Stimulated activated CD4-positive, alpha-beta T cell treated with anti-CD3 and anti-CD28 coated beads, Interleukin-4, amount 100 ng/mL, for 4 hours (primary cell): ENCODE results near the gene RIMBP2.

Experiments used
- DNase-seq, 2 experiments: peaks; one replicate each; pipeline ENCODE4 v3.0.0-alpha.2; 2020

The RIMBP2 gene

DNA sequence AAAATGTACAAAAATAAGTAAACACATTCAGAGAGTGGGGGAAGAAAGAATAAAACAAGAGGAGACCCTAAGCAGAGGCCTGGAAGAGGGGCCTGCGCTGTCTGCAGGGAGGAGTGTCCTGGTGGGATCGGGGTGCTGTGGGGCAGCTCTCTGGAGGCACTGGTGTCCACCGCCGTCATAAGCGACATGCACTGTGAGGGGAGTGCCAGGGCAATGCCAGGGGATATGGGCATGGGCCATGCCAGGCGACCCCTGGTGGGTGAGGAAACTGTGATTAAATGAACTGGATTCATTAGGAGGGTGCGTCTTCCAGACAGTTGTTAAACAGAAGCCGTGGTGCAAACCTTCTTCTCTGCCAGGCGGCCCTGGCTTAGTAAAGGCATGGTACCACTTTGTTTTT lies 261.8 kb downstream of the RIMBP2 start:
- no peak for DNase-seq

DNA sequence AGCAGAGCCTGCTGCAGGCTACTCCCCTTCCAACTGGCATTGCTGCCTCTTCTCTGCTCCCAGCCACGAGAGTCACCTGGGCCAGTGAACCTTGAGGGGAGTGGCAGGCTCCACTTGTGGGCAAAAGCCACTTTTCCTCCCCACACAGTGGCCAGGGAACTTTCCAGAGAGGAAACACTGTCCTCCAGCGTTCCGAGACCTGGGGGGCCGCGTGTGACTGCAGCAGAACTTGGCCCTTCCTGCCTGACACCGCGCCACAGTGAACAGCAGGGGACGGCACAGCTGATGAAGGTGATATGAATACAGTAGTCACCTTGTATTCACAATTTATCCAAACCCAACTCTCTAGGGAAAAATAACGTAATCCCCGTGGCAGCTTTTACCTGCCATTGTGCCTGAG lies 263.6 kb downstream of the RIMBP2 start:
- no peak for DNase-seq

DNA sequence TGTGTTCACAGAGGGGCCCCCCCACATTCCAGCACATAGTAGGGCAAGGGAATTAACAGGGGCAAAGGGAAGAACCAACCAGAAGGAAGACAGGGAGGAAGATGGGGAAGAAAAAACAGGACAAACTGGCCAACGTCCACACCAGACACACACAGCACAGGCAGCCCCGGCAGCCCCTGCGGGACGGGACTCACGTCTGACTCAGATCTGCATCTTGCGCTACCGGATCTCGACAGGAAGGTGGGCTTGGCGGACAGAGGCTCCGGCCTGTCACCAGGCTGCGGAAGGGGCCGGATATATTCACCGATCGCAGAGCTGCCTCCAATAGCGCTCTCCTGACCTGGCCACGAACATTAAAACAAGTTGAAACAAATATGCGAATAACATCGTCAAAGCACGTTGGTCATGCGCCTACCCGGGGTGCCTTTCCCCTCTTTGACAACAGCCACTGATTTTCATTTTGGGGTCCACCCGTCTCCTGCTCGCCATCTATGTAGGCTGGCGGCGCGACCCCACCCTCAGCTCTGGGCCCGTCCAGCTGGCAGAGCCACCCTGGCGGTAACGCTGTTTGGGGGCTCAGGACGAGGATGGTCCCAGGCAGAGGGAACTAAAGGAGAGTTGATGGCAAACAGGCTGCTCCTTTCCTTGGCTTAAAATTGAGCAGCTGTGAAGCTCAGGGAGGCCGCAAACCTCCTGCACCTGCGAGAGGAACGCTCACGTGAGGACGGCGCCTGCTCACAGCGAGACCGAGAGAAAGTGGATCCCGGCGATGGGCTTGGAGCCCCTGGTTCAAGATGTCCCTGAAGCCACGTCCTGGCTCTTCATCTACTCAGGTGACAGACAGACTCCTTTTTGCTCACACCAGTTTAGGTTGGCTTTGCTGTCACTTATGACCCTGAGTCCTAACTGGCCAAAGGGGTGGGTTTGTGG lies 264.8 kb downstream of the RIMBP2 start:
- DNase-seq: no peak

DNA sequence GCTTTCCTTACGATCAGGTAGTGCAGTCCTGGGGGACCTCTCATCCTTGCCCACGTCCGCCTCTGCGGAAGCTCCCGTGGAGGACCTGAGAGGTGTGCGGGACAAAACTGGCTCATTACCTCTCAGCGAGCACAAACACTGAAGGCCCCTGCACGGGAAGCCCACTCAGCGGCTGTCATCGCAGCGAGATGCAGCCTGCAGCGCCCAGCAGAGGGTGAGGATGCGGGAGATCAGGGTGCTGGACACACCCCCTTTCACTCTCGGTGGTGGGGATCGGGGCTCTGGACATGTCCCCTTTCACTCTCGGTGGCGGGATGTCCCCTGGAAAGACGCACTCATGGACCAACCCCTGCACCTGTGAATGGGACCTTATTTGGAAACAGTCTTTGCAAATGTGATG lies 266.8 kb downstream of the RIMBP2 start:
- no peak for DNase-seq

DNA sequence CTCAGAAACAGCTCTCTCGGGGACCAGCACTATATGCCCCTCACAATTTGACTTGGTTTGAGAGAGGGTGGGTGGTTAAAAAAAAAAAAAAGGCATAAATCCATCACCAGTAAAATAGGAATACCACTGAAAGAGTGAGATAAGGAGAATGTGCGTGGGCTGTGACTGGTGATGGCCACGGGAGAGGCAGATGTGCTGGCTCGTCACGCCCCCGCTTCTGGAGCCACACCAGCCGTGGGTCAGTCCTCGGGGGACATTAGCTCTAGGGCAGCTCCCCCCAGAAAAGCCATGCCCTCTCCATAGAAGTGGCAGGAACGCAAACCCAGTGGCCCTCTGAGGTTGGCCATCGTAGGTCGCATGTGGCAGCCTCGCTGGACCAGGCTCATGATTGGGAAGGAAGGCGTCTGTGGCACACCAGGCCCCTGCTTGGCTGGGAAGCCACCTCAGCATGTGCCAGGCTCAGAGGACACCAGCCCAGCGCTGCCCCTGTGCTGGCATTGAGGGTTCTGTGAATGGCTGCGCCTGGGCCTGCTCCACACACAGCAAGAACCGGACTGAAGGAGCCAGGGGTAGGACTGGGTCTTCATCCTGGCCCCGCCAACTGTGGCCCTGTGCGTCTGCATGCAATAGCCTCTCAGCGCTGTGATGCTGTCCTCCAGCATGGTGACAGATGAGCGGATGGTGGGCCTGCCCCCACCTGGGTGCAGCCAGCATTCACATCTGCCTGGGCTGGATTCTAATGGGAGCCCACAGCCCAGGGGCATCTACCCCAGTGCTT lies 267.9 kb downstream of the RIMBP2 start:
- no peak for DNase-seq

DNA sequence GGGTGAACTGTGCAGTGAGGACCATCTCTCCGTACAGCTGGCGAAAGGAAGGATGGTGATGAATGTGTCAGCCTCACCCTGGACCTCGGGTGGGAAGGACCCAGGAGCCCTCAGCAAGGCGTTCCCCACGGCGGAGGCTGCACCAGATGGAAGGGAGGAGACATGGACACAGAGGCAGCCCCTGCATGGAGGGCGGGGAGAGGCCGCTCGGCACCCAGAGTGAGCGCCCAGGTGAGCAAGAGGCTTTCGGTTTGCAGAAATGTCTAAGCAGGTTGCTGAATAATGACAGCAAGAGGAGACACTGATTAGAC lies 268.5 kb downstream of the RIMBP2 start:
- DNase-seq: no peak

DNA sequence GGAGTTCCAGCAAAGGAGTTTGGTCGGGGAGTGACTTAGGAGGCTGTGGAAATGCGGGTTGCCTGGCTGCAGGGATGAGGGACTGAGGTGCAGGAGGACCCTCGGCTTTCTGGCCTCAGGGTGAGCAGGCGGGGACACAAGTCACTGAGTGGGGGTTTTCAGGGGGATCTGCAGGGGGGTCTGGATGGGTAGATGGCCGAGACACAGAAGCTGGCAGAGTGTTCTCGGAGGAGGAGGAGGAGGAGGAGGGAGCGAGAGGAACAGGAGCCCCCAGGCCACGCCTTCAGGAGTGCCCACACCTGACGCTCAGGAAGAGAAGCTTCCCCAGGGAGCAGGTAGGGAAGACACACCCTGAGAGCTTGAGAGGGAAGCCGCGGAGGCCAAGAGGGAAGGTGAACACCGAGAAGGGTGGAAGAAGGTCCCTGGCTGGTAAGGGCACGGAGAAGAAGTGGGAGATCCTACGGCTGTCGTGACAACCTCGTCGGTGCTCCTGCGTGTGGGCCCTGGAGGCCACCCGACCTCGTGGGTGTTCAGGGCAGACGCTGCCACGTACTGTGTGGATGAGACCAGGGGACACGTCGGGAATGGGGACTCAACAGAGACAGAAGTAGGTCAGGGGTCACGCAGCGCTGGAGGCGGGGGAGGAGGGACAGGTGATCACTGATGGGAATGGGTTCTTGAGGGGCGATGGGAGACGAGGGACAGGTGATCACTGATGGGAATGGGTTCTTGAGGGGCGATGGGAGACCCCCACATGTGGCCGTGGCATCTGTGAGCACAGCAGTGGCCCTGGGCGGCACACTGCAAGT lies 269.0 kb downstream of the RIMBP2 start:
- DNase-seq: no peak

DNA sequence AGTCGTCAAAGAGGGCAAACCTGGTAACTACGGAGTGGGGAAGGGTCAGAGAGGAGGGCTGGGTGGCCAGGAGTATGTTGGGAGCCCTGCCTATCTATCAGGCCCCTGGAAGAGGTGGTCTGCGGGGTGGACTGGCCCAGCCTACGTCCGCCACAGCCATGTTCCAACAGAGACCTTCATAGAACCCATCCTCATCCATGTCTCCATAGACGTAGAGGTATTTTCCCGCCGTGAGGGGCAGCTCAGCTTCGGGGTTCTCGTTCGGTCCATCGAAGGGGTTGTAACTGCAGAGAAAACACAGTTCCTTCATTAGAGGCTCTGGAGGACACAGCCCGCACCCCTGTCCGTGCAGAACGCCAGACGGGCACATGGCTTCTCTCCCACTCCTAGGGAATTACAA lies 271.1 kb downstream of the RIMBP2 start:
- no peak for DNase-seq

DNA sequence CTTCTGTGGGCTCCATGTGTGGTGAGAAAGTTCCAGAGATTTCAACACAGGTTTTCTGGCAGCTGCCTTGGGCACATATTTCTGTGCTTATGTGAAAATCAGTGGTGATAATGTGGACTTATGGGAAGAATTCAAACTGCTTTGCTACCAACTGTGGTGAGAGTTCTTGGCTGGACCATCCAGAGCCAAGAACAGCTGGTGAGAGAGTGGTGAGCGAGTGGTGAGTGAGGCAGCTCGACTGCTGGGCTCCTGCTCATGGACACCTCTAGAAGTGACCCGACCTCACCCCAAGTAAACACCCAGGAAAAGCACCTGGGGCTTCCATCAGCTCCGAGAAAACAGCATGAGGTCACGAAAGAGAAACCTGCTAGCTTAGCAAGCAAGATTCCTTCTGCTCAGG lies 272.0 kb downstream of the RIMBP2 start:
- no peak for DNase-seq

DNA sequence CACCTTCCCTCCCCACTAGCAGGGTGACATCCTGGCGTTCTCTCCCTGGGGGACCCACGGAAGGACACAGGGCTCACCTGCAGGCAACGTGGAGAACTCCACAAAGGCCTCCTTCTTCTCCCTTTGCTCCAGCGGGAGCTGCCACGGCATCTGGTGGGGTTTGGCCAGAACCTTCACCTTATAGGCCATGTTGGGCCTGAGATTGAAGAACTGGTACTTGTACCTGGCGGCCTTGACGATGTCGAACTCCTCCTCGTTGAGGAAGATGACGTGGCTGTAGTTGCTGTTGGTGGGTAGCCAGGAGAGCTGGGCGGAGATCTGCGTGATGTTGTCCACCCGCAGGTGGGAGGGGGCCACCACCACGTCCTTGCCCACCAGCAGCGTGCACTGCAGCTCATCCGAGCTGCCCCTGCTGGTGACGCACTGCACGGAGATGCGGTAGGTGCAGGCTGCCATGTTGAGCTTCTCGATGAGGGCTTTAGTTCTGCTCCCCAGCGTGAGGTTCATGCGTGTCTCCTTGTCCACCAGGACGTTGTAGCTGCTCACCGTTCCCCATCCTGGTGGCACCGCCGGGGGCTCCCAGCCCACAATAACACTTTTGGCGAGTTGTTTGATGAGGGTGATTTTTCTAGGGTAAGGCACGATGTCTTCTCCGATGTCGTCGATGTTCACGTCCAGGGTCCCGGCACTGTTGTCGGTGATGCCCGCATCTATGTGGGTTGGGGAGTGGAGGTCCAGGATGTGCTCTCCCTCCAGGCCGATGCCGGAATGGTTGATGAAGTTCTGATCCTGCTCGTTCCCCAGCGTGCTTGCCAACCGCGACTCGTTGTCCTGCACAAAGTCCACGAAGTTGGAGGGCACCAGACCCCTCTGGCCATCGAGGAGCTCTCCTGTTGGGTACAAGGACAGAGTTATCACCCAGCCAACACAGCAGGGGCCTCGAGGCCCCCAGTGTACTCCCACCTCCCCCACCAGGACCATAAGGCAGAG lies 274.0 kb downstream of the RIMBP2 start:
- DNase-seq: no peak

DNA sequence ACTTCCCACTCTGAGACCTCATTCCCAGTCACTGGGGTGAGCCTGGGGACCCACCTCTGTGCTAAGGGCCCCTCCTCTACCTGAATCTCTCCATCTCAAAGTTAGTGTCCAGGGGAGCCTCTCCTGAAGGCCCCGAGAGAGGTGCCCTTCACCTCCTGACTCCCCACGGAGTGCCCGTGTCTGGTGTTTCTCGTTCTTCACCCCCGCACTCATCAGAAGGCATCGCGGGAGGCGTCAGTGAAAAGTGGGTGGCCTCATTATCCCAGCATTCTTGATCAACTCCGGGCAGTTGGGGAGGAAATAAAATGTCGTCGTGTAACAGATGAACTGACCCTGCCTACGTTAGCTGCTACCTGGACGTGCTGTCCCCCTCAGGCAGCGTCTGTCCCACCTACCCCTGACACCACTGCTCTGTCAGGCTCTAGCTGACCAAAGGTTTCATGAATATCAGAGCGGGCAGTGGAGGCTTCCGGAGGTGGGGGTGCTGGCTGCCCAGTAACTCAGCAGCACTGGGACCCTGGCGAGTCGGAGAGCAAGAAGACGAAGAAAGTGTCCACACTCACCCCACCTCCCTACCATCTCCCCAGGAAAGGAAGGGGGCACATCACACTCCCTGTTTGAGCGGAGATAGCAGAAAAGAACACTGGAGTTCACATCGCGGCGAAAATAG lies 275.6 kb downstream of the RIMBP2 start:
- no peak for DNase-seq

DNA sequence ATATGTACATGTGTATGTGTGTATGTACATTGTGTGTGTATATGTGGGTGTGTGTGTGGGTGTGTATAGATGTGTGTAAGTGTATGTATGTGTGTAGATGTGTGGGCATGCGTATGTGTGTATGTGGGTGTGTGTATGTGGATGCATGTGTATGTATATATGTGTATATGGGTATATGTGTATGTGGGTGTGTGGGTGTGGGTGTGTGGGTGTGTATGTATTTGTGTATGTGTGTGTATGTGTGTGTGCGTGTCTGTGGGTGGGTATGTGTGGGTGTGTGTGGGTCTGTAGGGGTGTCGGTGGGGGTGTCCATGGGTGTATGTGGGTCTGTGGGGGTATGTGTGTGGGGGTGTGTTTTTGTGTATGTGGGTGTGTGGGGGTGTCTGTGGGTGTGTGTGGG lies 276.8 kb downstream of the RIMBP2 start:
- DNase-seq: no peak

DNA sequence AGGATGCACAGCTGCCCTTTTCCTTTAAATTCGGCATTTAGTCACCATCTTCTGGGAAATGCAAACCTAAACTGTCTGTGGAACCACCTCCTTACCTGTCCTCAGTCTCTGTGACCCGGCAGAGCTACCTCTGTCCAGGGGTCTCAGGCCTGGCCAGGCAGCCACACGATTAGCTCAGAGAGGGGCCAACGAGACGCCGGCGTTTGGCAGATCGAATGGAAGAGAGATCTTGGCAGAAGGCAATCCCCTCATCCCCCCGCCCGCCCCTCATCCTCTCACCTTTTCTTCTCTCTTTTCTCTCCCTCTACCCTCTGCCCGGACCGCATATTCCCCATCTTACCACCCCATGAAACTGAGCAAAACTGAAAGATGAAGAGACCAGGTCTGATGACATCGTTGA lies 277.4 kb downstream of the RIMBP2 start:
- no peak for DNase-seq

DNA sequence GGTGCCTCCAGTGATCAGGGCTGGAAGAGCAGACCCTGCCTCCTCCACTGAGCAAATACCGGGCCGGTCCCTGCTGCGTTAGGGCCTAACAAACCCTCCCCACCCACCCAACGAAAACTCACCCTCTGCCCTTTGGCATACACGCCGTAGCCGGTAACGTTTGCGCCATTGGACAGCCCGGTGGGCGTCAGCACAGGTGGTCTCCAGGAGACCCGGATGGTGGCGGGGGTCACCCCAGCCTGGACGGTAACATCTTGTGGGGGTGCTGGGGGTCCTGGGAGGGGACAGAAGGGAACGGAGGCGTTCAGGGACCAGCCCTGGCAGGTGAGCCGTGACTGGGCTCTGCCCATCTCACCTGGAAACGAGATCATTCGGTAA lies 277.9 kb downstream of the RIMBP2 start:
- no peak for DNase-seq

DNA sequence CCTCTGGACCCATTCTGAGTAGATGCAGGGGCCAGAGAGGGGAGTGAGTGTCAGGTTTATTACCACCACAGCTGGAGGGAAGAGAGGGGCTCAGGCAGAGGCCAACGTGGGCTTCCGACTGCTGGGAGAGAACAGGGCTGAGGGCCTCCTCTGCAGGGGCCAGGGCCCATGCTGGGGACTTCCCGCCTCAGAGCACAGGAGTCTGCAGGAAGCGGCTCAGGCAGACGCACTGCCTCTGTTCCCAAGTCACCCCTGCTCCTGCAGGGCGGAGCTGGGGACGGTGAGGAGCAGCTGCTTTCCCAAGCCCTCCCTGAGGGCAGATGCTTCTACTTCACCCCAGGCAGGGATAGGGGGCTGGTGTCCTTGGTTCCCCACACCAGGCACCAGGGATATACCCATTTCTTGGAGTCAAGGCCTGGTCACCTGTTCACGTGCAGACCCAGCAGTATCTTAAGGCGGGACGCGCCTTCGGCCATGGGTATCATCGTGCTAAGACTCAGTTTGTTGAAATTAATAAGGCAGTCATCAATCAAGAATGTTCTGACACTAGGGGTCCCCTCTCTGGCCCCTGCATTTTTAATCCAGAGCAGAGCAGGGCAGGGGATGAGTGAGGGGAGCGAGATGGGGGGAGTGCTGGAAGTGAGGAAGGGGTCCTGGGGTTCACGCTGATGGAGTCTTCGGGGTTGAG lies 278.4 kb downstream of the RIMBP2 start:
- no peak for DNase-seq

DNA sequence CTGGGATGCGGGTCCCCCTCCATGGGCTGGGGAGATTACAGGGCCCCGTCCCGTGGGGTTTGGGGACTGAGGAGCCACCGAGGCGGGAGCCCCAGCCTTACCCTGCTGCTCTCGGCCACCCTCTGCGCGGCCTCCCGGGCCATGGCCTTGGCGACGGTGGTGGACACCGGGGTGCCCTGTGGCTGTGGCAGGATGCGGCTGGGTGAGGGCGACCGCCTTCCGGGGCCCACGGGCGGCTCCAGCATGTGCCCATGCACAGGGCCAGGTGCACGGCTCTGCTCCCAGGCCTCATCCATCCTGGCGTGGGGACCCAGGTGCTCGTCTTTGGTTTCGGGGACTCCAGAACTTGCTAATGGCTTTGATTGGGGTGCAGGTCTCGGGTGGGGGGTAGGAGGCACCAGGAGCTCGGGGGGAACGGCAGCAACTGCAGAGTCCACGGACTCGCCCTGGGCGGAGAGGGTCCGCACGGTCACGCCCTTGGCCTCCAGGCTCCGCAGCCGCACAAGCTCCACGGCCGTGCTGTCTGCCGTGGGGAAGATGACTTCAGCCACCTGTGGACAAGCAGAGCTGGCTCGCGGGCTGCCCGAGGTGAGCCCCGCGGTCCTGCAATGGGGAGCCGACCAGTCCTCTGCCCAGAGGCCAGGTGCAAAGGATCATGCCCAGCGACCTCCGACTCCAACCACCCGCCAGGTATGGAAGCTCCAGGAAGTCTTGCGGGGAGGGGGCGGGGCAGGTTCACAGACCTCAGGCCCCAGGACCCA lies 279.2 kb downstream of the RIMBP2 start:
- DNase-seq: no peak

DNA sequence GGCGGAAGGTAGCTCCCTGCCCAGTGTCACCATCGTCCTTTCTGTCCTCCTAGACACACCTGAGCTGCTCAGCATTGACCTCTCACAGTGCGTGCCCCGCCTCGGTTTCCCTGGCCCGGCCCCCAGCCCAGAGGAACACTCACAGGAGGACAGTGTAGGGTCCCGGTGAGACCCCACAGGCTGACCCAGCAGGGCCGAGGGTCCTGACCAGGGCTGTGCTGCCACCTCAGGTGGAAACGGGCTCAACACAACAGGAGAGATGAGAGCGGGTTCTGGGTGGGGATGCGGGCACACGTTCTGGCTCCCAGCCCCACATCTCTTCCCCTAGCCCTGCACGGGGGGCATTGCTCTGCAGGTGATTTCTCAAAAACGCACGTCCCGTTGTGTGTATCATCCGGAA lies 280.3 kb downstream of the RIMBP2 start:
- DNase-seq: no peak

DNA sequence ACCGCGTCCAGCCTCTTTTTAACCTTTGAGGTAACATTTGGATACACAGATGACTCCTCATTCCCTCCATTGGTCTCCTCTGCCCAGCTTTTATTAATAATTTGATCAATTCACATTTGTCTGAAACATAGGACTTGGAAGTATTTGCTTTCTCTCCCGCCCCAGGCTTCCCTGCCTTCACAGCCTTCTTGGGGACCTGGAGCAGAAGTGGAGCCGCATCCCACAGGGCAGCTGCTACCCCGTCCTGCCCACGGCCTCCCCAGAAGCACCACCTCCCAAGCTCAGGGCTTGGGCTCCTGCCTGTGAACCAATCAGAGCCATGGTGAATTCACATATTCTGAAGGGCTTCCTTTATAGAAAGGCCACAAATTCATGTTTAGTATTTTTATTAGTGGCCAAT lies 280.8 kb downstream of the RIMBP2 start:
- no peak for DNase-seq

DNA sequence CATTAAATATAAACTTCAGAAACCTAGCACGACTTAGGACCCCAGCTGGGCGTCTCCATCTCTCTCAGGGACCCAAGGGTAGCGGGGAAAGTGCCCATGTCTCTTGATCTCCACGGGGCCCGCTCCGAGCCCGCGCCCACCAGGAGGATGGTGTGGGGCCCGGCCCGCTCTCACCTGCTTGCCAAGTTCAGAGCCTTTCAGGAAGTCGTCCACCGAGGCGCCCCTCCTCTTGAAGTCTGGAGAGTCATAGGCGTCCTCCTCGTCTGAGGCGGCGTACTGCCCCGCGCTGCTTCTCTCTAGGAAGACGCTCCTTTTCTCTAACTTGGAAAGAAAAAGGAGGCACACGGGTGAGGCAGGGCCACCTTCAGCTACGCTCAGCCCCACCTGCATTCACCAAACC lies 281.5 kb downstream of the RIMBP2 start:
- no peak for DNase-seq

DNA sequence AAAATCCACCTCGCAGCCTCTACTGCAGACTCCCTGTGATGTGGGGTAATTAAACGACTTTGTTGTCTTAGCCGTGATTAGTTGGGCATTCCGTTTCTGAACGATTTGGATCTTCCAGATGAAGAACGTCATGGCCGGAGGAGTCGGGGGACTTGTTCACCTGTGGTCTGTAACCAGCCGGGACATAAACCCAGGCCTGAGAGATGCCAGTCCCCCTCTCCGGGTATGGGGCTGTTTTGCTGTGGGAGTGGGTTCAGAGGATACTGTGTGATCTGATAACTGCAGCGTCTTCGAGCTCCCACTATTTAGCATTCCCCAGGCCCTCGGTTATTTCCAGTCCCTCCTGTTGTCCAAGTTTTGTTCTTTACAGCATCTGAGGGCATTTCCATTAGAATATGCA lies 282.3 kb downstream of the RIMBP2 start:
- no peak for DNase-seq
